Activated effector memory CD4-positive, alpha-beta T cell treated with Interleukin-2 at 50 U/mL for 16 hours (primary cell): ENCODE results near the gene SRP9.
"Not testable (repeated sequence)": the region's sequence is repeated elsewhere in the genome, so short reads cannot be mapped to it uniquely, and the experiment has no call there.

ENCODE experiments used
- DNase-seq: peaks from one replicate; pipeline ENCODE4 v3.0.0-alpha.2; 2020

SRP9 gene

GRCh38 chr1:225777058-225777582 lies 506 bp upstream of the SRP9 start:
- DNase-seq = no peak

GRCh38 chr1:225778337-225778669 lies 677 bp downstream of the SRP9 start:
- DNase-seq = no peak

- not testable (repeated sequence) for DNase-seq
Observed at GRCh38 chr1:225779165-225779564, 1.5 kb downstream of the SRP9 start.

GRCh38 chr1:225780134-225780533 lies 2.5 kb downstream of the SRP9 start:
- no peak for DNase-seq

GRCh38 chr1:225780630-225781029 lies 3.0 kb downstream of the SRP9 start:
- no peak for DNase-seq

GRCh38 chr1:225789142-225789541 lies 11.5 kb downstream of the SRP9 start:
- not testable (repeated sequence) for DNase-seq

- no peak for DNase-seq
Observed at GRCh38 chr1:225794954-225795353, 17.3 kb downstream of the SRP9 start.

GRCh38 chr1:225796097-225796496 lies 18.5 kb downstream of the SRP9 start:
- not testable (repeated sequence) for DNase-seq

- DNase-seq = not testable (repeated sequence)
Observed at GRCh38 chr1:225801146-225801545, 23.5 kb downstream of the SRP9 start.

GRCh38 chr1:225806249-225806648 lies 28.6 kb downstream of the SRP9 start:
- DNase-seq = no peak

GRCh38 chr1:225806736-225807135 lies 29.1 kb downstream of the SRP9 start:
- DNase-seq = not testable (repeated sequence)

GRCh38 chr1:225808136-225808535 lies 30.5 kb downstream of the SRP9 start:
- DNase-seq = no peak

GRCh38 chr1:225809842-225810578 lies 32.4 kb downstream of the SRP9 start, which contains the start of gene EPHX1:
TSS of gene EPHX1 (plus strand) at chr1:225810124. CDS start at chr1:225828730, 18,606 bp downstream.
- DNase-seq = peak; percentile 49

- DNase-seq = not testable (repeated sequence)
Observed at GRCh38 chr1:225810579-225811538, 33.2 kb downstream of the SRP9 start.

GRCh38 chr1:225811622-225812487 lies 34.2 kb downstream of the SRP9 start:
- DNase-seq = no peak

- no peak for DNase-seq
Observed at GRCh38 chr1:225812488-225813213, 35.0 kb downstream of the SRP9 start.

- no peak for DNase-seq
Observed at GRCh38 chr1:225813214-225813964, 35.8 kb downstream of the SRP9 start.

- DNase-seq = no peak
Observed at GRCh38 chr1:225814381-225814780, 36.8 kb downstream of the SRP9 start.

GRCh38 chr1:225815090-225815489 lies 37.5 kb downstream of the SRP9 start:
- not testable (repeated sequence) for DNase-seq

GRCh38 chr1:225815526-225816178 lies 38.0 kb downstream of the SRP9 start:
- DNase-seq = no peak
